ENCODE measurements around the gene SIK3.

Gene SIK3

GRCh38 chr11:116997071-116997470, 101.2 kb downstream of the SIK3 start:
- DNase-seq, result no peak

- peak; percentile 14 for DNase-seq
Measured at GRCh38 chr11:116994195-116994594, 104.0 kb downstream of the SIK3 start.

- DNase-seq, result peak; percentile 63
Measured at GRCh38 chr11:116993599-116993998, 104.6 kb downstream of the SIK3 start.

- DNase-seq, result no peak
Measured at GRCh38 chr11:116991491-116991890, 106.7 kb downstream of the SIK3 start.

GRCh38 chr11:116990811-116991210, 107.4 kb downstream of the SIK3 start:
- no peak for DNase-seq

- no peak for DNase-seq
Measured at GRCh38 chr11:116990061-116990473, 108.2 kb downstream of the SIK3 start.

- no peak for DNase-seq
Measured at GRCh38 chr11:116989184-116989583, 109.0 kb downstream of the SIK3 start.

- no peak for DNase-seq
Measured at GRCh38 chr11:116986521-116987105, 111.6 kb downstream of the SIK3 start.

GRCh38 chr11:116984589-116984988, 113.6 kb downstream of the SIK3 start:
- no peak for DNase-seq

GRCh38 chr11:116984186-116984585, 114.0 kb downstream of the SIK3 start:
- no peak for DNase-seq

GRCh38 chr11:116981266-116981885, 116.9 kb downstream of the SIK3 start:
- DNase-seq, result no peak

- DNase-seq, result no peak
Measured at GRCh38 chr11:116980136-116980793, 118.0 kb downstream of the SIK3 start.

GRCh38 chr11:116976941-116977570, 121.2 kb downstream of the SIK3 start:
- peak; percentile 56 for DNase-seq

- DNase-seq, result no peak
Measured at GRCh38 chr11:116975661-116976060, 122.6 kb downstream of the SIK3 start.

GRCh38 chr11:116973270-116973669, 125.0 kb downstream of the SIK3 start:
- no peak for DNase-seq

- DNase-seq, result peak; percentile 17
Measured at GRCh38 chr11:116972691-116973090, 125.5 kb downstream of the SIK3 start.

GRCh38 chr11:116970485-116971292, 127.5 kb downstream of the SIK3 start:
- DNase-seq, result no peak

GRCh38 chr11:116969694-116970093, 128.5 kb downstream of the SIK3 start:
- DNase-seq, result no peak

- DNase-seq, result no peak
Measured at GRCh38 chr11:116964269-116964668, 134.0 kb downstream of the SIK3 start.

GRCh38 chr11:116963813-116964212, 134.4 kb downstream of the SIK3 start:
- DNase-seq, result no peak

- DNase-seq, result no peak
Measured at GRCh38 chr11:116962108-116962507, 136.1 kb downstream of the SIK3 start.

GRCh38 chr11:116960930-116961329, 137.3 kb downstream of the SIK3 start:
- DNase-seq, result no peak

- DNase-seq, result no peak
Measured at GRCh38 chr11:116958246-116958645, 140.0 kb downstream of the SIK3 start.

All from retina (tissue), 1 donor.